Measurements from ENCODE around the gene COPE. TPM values are rescaled to one million over a fixed set of nuclear protein-coding genes. Genes with fewer than 3 reads are reported as not detected.

The COPE gene
- polyA plus RNA-seq, 1 donor, result 89.5 TPM

GRCh38 chr19:18895824-18896341 is 23.3 kb downstream of the COPE start, which contains the start of gene CERS1:
CERS1 (minus strand) TSS chr19:18896158; CDS start chr19:18896072, 86 bp downstream.
- no peak for DNase-seq

GRCh38 chr19:18895038-18895823 is 24.0 kb downstream of the COPE start:
- DNase-seq, result no peak

GRCh38 chr19:18894254-18895037 is 24.7 kb downstream of the COPE start:
- no peak for DNase-seq

GRCh38 chr19:18893587-18894253 is 25.5 kb downstream of the COPE start:
- no peak for DNase-seq

GRCh38 chr19:18889949-18890745 is 29.0 kb downstream of the COPE start:
- no peak for DNase-seq

GRCh38 chr19:18886972-18887371 is 32.2 kb downstream of the COPE start:
- DNase-seq, result no peak

- no peak for DNase-seq
Observed at GRCh38 chr19:18883526-18884304, 35.5 kb downstream of the COPE start.

GRCh38 chr19:18881491-18881890 is 37.7 kb downstream of the COPE start:
- DNase-seq, result no peak

GRCh38 chr19:18879579-18880373 is 39.4 kb downstream of the COPE start:
- DNase-seq, result no peak

- DNase-seq, result no peak
Observed at GRCh38 chr19:18878858-18879578, 40.2 kb downstream of the COPE start.

- no peak for DNase-seq
Observed at GRCh38 chr19:18878058-18878797, 41.0 kb downstream of the COPE start.

GRCh38 chr19:18876865-18877264 is 42.3 kb downstream of the COPE start:
- DNase-seq, result no peak

- no peak for DNase-seq
Observed at GRCh38 chr19:18875726-18876125, 43.5 kb downstream of the COPE start.

GRCh38 chr19:18871543-18871942 is 47.6 kb downstream of the COPE start:
- DNase-seq, result no peak

- DNase-seq, result no peak
Observed at GRCh38 chr19:18870531-18871172, 48.5 kb downstream of the COPE start.

- no peak for DNase-seq
Observed at GRCh38 chr19:18869781-18870530, 49.2 kb downstream of the COPE start.

GRCh38 chr19:18869023-18869618 is 50.1 kb downstream of the COPE start:
- no peak for DNase-seq
